ENCODE results near the gene CYP4F3.
"Not testable (repeated sequence)": the region's sequence is repeated elsewhere in the genome, so short reads cannot be mapped to it uniquely, and the experiment has no call there.

CYP4F3 gene

GRCh38 chr19:15640294-15640903 lies at the start of gene CYP4F3:
TSS of gene CYP4F3 (plus strand) at chr19:15640897. CDS start at chr19:15641416, 519 bp downstream.
- no peak for FAIRE-seq

GRCh38 chr19:15591796-15592195 lies 48.9 kb upstream of the CYP4F3 start:
- FAIRE-seq, result no peak

- not testable (repeated sequence) for FAIRE-seq
These were observed 48.2 kb upstream of the CYP4F3 start for GRCh38 chr19:15592506-15592905.

GRCh38 chr19:15593766-15594165 lies 46.9 kb upstream of the CYP4F3 start:
- FAIRE-seq, result not testable (repeated sequence)

- FAIRE-seq, result no peak
These were observed 45.6 kb upstream of the CYP4F3 start for GRCh38 chr19:15595069-15595468.

GRCh38 chr19:15607978-15608925 lies 32.4 kb upstream of the CYP4F3 start:
- FAIRE-seq, result not testable (repeated sequence)

GRCh38 chr19:15609261-15609660 lies 31.4 kb upstream of the CYP4F3 start:
- no peak for FAIRE-seq

- FAIRE-seq, result no peak
These were observed 28.4 kb upstream of the CYP4F3 start for GRCh38 chr19:15612342-15612741.

GRCh38 chr19:15613338-15613737 lies 27.4 kb upstream of the CYP4F3 start:
- FAIRE-seq, result no peak

- FAIRE-seq, result no peak
These were observed 26.0 kb upstream of the CYP4F3 start, which contains the start of gene CYP4F8 for GRCh38 chr19:15614507-15615379. TSS of gene CYP4F8 (plus strand) at chr19:15615218. CDS start at chr19:15615617, 399 bp downstream.

GRCh38 chr19:15615526-15615925 lies 25.2 kb upstream of the CYP4F3 start:
- FAIRE-seq, result no peak

- FAIRE-seq, result no peak
These were observed 24.5 kb upstream of the CYP4F3 start for GRCh38 chr19:15616183-15616582.

GRCh38 chr19:15616627-15617270 lies 23.9 kb upstream of the CYP4F3 start:
- no peak for FAIRE-seq

GRCh38 chr19:15618321-15618720 lies 22.4 kb upstream of the CYP4F3 start:
- FAIRE-seq, result no peak

GRCh38 chr19:15621801-15622200 lies 18.9 kb upstream of the CYP4F3 start:
- FAIRE-seq, result no peak

GRCh38 chr19:15622991-15623390 lies 17.7 kb upstream of the CYP4F3 start:
- FAIRE-seq, result no peak

GRCh38 chr19:15623711-15624318 lies 16.9 kb upstream of the CYP4F3 start:
- no peak for FAIRE-seq

GRCh38 chr19:15628236-15629002 lies 12.3 kb upstream of the CYP4F3 start:
- FAIRE-seq, result no peak

GRCh38 chr19:15629003-15629880 lies 11.5 kb upstream of the CYP4F3 start:
- no peak for FAIRE-seq

- FAIRE-seq, result no peak
These were observed 8.9 kb upstream of the CYP4F3 start for GRCh38 chr19:15631817-15632216.

All from colon (tissue), 2 donors.